ENCODE data around the gene ABHD17A. TPM values are rescaled to one million over a fixed set of nuclear protein-coding genes. Genes with fewer than 3 reads are reported as not detected.
A peak's percentile ranks its signal among the peaks of the same experiment; 100 is the strongest.
"Not testable (repeated sequence)": the region's sequence is repeated elsewhere in the genome, so short reads cannot be mapped to it uniquely, and the experiment has no call there.

ABHD17A gene
- total and polyA plus RNA-seq, 2 donors (not counting 1 experiment from before 2014, with no cell fraction given), result 63.1 to 134 TPM

DNA sequence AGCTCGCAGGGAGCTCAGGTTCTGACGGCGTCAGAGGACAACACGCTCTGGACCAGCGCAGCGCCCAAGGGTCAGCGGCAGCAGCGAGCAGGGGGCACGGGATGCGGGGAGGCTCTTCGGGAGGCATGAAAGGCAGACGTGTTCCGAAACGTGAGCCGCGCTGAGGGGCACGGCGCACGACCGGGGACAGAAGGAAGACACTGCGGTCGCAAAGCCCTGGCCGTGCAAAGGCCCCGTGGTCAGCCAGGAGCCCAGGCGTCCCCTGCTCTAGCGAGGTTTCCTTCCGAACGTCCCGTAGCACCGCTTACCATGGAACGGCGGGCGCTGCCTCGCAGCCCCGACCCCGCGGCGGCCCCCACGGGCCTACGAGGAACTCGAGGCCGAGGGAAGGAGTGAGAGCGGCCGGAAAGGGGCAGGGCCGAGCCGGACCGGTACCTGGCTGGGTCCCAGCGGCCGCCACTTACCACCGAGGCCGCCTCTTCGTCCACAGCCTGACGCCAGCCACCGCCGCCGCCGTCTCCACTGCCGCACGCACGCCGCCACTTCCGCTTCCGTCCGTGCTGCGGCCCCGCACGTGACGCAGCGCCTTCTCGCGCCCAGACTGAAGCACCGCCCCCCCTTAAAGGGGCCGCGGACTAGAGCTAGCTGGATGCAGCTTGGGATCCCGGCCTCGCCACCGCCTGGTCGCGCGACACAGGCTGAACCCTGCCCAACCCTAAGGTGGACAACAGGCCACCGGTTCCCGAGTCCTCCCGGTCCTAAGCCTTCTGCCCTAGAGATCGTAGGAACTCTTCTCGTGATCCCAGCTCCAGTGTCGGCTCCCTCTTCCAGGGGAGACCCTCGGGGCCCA is 9.4 kb downstream of the ABHD17A start:
- Mint-ChIP-seq H3K27ac (peak overlapping the region; percentile 94), H3K4me1 (peaks cover 28% of the 10 kb centered on the region), H3K9me3 (ENCODE audit: insufficient read depth) (no peaks in the 10 kb centered on the region), H3K27me3 (no peaks in the 10 kb centered on the region), H3K4me3 (peak overlapping the region; percentile 99)
- DNase-seq, result peak; percentile 93
- H3K4me1 ChIP-seq (ENCODE audit: control insufficient read depth in 2 of 2, insufficient read depth in 2 of 2, low read length in 2 of 2), result peaks cover 20 to 36% of the 10 kb centered on the region in 2 donors
- peak overlapping the region; percentile 98 for H3K9ac ChIP-seq (ENCODE audit: low read length)
- H2AFZ ChIP-seq (ENCODE audit: insufficient read depth, low read depth, low read length, poor library complexity, severe bottlenecking), result peak overlapping the region; percentile 82
- no peaks in the 10 kb centered on the region for H3K27me3 ChIP-seq (replicated peaks in 1 of 4; ENCODE audit: control extremely low read depth in 1 of 4, control insufficient read depth in 3 of 4, insufficient read depth in 4 of 4, low read length in 3 of 4)
- peak; percentile 94 for ATAC-seq (ENCODE audit: low read depth)
- CTCF ChIA-PET, result interaction anchor here (0.6 to 2.7 kb wide), 11 partner anchors 9 to 217 kb away, joined by 3 to 19 read pairs (median 4); partner anchors contain the start of gene REXO1
- H4K20me1 ChIP-seq (ENCODE audit: control insufficient read depth, insufficient read depth, low read length, poor library complexity, severe bottlenecking), result peaks cover 59% of the 10 kb centered on the region
- H3K79me2 ChIP-seq (ENCODE audit: control insufficient read depth, insufficient read depth, low read length), result peaks cover 67% of the 10 kb centered on the region
- H3K4me2 ChIP-seq (replicated peaks; ENCODE audit: low read depth, low read length, poor library complexity, severe bottlenecking), result peak overlapping the region; percentile 99
- TF ChIP-seq EZH2 (IDR thresholded peaks at IDR 0.05; ENCODE audit: borderline replicate concordance, insufficient read depth, low read depth, low read length, poor library complexity, severe bottlenecking), result no peak
- TF ChIP-seq CTCF (IDR thresholded peaks at IDR 0.05), result no peak
- peaks cover 0 to 33% of the 10 kb centered on the region in 2 experiments for H3K36me3 ChIP-seq (replicated peaks in 1 of 2; ENCODE audit: control extremely low read depth in 1 of 2, control insufficient read depth in 1 of 2, extremely low read depth in 1 of 2, insufficient read depth in 2 of 2, low read length in 1 of 2)
- H3K9me3 ChIP-seq (ENCODE audit: control extremely low read depth in 1 of 3, control insufficient read depth in 2 of 3, insufficient read depth in 1 of 3, low read length in 2 of 3), result no peaks in the 10 kb centered on the region
- intact Hi-C loops (cut with micrococcal nuclease), result loop anchor here (1.0 to 10.0 kb wide), 5 partner anchors 9 to 139 kb away; partner anchors contain the start of genes ABHD17A, ADAT3, BTBD2 and SCAMP4
- WGBS (ENCODE audit: insufficient coverage), result under 1% methylated on average over 87 of the region's 87 CpGs
- peak overlapping the region; percentile 66 to 96 for H3K27ac ChIP-seq (ENCODE audit: low read length in 2 of 2)
- POLR2A ChIA-PET, result interaction anchor here (0.6 to 1.8 kb wide), 7 partner anchors 9 to 509 kb away, joined by 3 to 21 read pairs (median 8); partner anchors contain the start of gene ABHD17A
- peak overlapping the region; percentile 81 to 97 (median 92) for H3K4me3 ChIP-seq (ENCODE audit: control extremely low read depth in 1 of 5, extremely low read depth in 1 of 5, insufficient read depth in 1 of 5, low read depth in 2 of 5, low read length in 4 of 5)

DNA sequence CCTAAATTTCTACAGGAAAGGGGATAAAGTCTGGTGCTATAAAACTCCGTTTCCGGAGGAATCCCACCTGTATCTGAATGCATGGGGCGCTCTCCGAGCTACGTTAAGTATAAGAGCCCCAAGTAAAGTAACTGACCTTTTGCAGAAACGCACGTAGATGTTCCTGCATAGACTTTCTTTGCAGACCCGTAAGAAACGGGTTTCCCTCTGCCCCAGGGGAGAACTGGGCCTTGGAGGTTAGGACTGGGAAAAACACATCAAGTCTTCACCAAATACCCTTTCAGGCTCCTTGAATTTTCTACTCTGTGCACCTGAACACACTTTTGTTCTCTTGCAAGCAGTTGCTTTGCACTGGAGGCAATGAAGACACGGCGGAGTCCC is 10.0 kb downstream of the ABHD17A start:
- peak overlapping the region; percentile 98 for H3K9ac ChIP-seq (ENCODE audit: low read length)
- H4K20me1 ChIP-seq (ENCODE audit: control insufficient read depth, insufficient read depth, low read length, poor library complexity, severe bottlenecking), result peaks cover 53% of the 10 kb centered on the region
- ChIA-PET CTCF (interaction anchor here (0.6 to 2.7 kb wide), 8 partner anchors 9 to 421 kb away, joined by 3 to 19 read pairs (median 5); partner anchors contain the start of gene REXO1), POLR2A (interaction anchor here (0.7 to 1.8 kb wide), 5 partner anchors 9 to 22 kb away, joined by 3 to 21 read pairs (median 6); partner anchors contain the start of gene ABHD17A)
- intact Hi-C loops (cut with micrococcal nuclease), result loop anchor here (10.0 kb wide), 1 partner anchor 140 kb away; the partner anchor contains the start of gene BTBD2
- H2AFZ ChIP-seq (ENCODE audit: insufficient read depth, low read depth, low read length, poor library complexity, severe bottlenecking), result peak overlapping the region; percentile 82
- H3K79me2 ChIP-seq (ENCODE audit: control insufficient read depth, insufficient read depth, low read length), result peaks cover 67% of the 10 kb centered on the region
- H3K4me1 ChIP-seq (ENCODE audit: control insufficient read depth in 2 of 2, insufficient read depth in 2 of 2, low read length in 2 of 2), result peaks cover 20 to 36% of the 10 kb centered on the region in 2 donors
- H3K27me3 ChIP-seq (replicated peaks in 1 of 4; ENCODE audit: control extremely low read depth in 1 of 4, control insufficient read depth in 3 of 4, insufficient read depth in 4 of 4, low read length in 3 of 4); ATAC-seq (ENCODE audit: low read depth); H3K9me3 Mint-ChIP-seq (ENCODE audit: insufficient read depth); H3K27me3 Mint-ChIP-seq; DNase-seq; H3K9me3 ChIP-seq (ENCODE audit: control extremely low read depth in 1 of 3, control insufficient read depth in 2 of 3, insufficient read depth in 1 of 3, low read length in 2 of 3): not testable (repeated sequence)
- 2% methylated on average over 11 of the region's 11 CpGs for WGBS (ENCODE audit: insufficient coverage)
- peak overlapping the region; percentile 99 for H3K4me2 ChIP-seq (replicated peaks; ENCODE audit: low read depth, low read length, poor library complexity, severe bottlenecking)
- peaks cover 0 to 27% of the 10 kb centered on the region in 2 experiments for H3K36me3 ChIP-seq (replicated peaks in 1 of 2; ENCODE audit: control extremely low read depth in 1 of 2, control insufficient read depth in 1 of 2, extremely low read depth in 1 of 2, insufficient read depth in 2 of 2, low read length in 1 of 2)
- Mint-ChIP-seq H3K4me1 (peaks cover 27% of the 10 kb centered on the region), H3K27ac (peak overlapping the region; percentile 94), H3K4me3 (peak overlapping the region; percentile 99)
- peak overlapping the region; percentile 81 to 97 (median 92) for H3K4me3 ChIP-seq (ENCODE audit: control extremely low read depth in 1 of 5, extremely low read depth in 1 of 5, insufficient read depth in 1 of 5, low read depth in 2 of 5, low read length in 4 of 5)
- H3K27ac ChIP-seq (ENCODE audit: low read length in 2 of 2), result peak overlapping the region; percentile 66 to 96

Data from B cell (primary cell).